SK-N-MC (cell line): Measurements from ENCODE around the gene MXD4.

Experiments
- EZH2 ChIP-seq: fragments of 200-600 bp; sonication (generic); IDR thresholded peaks from one replicate; pipeline ENCODE4 v1.6.1; 2017; ENCODE audit warnings: antibody characterized with exemption
- POLR2AphosphoS5 ChIP-seq: IDR thresholded peaks from 2 replicates; pipeline ENCODE4 v1.6.1; 2012; ENCODE audit warnings: mild to moderate bottlenecking, low read depth, low read length, borderline replicate concordance

DNA sequence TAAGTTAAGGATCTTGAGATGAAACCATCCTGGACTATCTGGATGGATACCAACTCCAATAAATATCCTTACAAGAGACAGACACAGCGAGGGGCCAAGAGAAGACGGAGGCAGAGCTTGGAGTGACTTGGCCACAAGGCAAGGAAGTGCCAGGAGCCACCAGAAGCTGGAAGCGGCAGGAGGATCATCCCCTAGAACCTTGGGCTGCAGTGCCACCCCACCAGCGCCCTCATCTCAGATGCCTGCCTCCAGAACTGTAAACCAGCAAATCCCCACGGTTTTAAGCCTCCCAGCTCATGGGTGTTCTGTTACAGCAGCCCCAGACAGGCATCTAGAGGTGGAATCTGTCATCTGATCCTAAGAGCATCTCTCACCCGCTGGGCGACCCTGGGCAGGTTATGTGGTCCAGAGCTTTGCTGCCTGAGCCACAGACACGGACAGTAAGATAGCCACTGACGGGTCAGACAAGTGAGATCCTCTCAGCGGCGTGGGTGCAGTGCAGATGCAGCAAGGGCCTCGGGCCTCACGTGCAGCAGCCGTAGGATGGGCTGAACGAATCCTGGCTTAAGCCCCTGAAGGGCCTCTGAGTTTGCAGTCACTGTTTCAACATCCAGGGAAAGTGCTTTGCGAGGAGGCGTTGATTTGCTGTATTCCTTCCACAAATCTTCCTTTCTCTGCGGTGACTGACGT is 25.1 kb upstream of the MXD4 start:
- TF ChIP-seq EZH2 (no peak), POLR2AphosphoS5 (no peak)
